Choroid plexus epithelial cell (primary cell): ENCODE data around the gene CD3G.
A peak's percentile ranks its signal among the peaks of the same experiment; 100 is the strongest.

Source experiments
- DNase-seq: peaks from one replicate; pipeline ENCODE4 v3.0.0-alpha.2; 2010; ENCODE audit warnings: low read depth
- H3K4me3 ChIP-seq: 2 replicates; pipeline ENCODE4 v1.5.1; 2011; ENCODE audit warnings: low read depth, mild to moderate bottlenecking, control low read depth, low read length, moderate library complexity
- CTCF ChIP-seq: conservative IDR thresholded peaks from 2 replicates; pipeline ENCODE4 v1.5.1; 2011; ENCODE audit warnings: low read depth, mild to moderate bottlenecking, control low read depth, inconsistent platforms, low read length, moderate library complexity

The CD3G gene

DNA sequence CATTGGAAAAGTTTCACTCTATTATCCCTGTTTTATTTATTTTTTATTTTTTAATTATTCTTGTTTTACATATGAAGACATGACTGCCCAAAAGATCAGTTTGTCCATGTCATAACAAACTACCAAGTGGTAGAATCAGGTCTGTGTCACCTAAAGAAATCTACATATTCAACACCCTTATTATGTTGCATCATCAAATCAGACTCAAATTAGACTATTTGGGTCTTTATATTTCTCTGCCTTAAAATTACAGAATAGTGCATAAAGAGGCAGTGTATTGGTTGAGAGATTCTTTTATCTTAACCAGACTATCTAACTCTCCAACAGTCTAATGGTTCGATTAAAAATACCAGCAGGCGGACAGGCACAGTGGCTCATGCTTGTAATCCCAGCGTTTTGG, 38.8 kb downstream of the CD3G start:
- H3K4me3 ChIP-seq, result no peak overlapping the region
- DNase-seq, result no peak
- TF ChIP-seq CTCF, result no peak

DNA sequence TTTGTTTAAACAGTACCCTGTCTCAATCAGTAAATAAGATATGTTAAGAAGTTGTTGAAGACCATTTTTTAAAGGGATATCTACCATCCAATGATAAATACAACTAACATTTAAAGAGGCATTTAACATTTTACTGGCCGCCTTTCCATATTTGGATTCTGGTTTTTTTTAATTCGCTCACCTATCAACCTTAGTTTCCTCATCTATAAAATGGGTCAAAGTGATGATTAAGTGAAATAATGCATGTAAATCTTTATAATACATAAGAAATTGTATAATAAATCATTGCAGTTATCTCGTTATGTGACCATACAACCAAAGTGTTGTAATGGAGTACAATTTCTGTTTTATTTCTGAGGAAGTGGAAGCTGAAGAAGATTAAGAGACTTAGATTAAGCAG, 39.5 kb downstream of the CD3G start:
- no peak for TF ChIP-seq CTCF
- no peak for DNase-seq
- no peak overlapping the region for H3K4me3 ChIP-seq

DNA sequence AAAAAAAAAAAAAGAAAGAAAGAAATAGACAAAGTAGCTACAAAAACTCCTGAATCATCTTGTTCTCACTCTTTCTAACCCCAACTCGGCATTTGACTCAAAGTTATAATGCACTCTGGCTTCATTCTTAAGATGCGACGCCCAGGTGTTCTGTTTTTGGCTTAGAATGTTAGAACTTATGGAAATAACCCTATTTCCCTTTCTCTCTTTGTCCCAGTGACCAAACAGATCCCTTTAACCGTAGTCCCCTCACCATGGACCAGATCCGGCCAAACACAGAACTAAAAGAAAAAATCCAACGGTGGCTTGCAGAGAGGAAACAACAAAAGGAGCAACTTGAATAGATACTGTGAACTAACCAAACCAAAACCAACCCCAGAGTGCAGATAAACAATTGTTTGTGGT, 52.0 kb downstream of the CD3G start:
- TF ChIP-seq CTCF, result no peak
- DNase-seq, result no peak
- no peak overlapping the region for H3K4me3 ChIP-seq

DNA sequence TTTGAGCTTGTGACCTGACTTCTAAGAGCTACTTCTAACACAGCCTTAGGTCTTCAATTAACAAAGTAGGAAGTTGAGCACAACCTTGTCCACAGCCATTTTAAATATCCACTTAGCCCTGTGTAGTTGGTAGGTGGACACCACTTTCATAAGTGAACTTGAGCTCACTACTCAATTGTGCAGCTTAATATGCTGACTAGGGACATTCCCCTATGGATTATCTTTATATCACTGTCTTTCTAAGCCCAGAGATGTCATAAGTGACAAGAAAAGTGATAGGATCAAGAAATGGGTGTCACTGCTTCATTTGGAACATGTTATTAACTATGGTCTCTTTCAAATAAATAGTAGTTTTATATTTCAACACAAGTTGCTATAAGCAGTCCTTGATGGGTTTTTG, 53.3 kb downstream of the CD3G start:
- no peak for TF ChIP-seq CTCF
- no peak for DNase-seq
- H3K4me3 ChIP-seq, result no peak overlapping the region

DNA sequence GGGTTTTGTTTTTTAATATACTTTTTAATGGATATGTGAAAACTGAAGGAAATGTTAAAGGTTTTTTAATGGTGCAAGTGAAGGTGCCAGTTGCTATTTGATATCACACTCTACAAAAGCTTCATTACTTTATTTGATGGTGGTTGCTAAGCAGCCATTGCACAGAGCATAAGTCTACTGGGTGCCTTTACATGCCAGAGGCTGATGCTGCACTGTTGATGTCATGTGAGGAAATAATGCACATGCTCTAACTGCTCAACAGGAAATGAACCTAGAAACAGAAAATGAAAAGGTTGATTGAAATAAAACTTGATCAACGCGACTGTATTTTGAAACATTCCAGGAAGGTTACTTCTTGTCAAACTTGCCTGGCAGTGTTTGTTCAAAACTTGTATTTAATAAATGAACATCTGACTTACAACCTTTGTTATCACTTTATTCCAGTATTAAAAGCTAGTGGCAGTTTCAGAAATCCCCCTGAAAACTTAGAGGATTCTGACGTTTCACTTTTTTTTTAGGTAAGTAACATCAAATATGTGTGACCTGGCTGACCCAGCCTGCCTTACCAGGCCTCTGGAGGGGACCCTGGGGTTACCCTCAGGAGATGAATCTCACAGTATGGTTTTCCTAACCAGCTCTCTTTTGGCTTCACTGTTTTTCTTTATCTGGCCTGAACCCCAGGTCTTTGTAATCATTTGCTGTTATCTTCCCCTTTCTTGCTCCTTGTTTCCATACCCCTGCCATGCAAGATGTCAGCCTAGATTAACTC, 54.8 kb downstream of the CD3G start:
- no peak for TF ChIP-seq CTCF
- DNase-seq, result peak; percentile 44
- no peak overlapping the region for H3K4me3 ChIP-seq

DNA sequence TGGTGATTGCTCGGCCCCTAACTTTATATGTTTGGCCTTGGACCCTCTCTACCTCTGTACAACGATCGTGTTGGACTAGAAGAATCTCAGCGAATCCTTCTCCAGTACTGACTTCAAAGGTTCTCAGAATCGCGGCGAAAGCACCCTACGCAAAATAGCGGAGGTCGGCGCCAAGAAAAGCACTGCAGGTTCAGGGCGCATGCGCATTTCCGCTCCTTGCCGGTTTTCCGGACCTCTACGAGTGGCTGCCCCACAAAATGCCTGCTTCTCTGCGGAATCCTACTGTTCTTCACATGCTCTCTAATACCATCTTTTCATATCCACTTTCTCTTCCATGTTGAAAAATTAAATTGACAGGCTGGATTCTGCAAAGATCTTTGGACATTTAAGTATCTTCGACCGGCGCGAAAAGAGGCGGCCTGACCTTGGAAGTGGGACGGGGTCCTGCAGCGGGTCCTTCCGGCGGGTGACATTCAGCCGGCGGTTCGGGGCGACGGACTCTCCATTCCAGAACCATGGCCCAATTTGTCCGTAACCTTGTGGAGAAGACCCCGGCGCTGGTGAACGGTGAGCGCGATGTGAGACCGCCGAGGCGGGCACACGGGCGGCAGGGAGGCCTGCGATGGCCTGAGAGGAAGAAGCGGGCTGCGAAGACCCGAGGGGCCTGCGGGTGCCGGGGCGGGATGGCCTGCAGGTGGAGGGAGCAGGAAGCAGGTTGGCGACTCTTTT, 57.2 kb downstream of the CD3G start, which contains the start of gene ATP5MG:
ATP5MG (plus strand) TSS at position 456 of the 729 bp plus-strand sequence; CDS start at position 516, 60 bp downstream.
- TF ChIP-seq CTCF, result no peak
- DNase-seq, result peak; percentile 93
- H3K4me3 ChIP-seq, result peak within 1 kb of the TSS; percentile 89
